ENCODE results near the gene KIAA1191.
"Not testable (repeated sequence)": the region's sequence is repeated elsewhere in the genome, so short reads cannot be mapped to it uniquely, and the experiment has no call there.

KIAA1191 gene

DNA sequence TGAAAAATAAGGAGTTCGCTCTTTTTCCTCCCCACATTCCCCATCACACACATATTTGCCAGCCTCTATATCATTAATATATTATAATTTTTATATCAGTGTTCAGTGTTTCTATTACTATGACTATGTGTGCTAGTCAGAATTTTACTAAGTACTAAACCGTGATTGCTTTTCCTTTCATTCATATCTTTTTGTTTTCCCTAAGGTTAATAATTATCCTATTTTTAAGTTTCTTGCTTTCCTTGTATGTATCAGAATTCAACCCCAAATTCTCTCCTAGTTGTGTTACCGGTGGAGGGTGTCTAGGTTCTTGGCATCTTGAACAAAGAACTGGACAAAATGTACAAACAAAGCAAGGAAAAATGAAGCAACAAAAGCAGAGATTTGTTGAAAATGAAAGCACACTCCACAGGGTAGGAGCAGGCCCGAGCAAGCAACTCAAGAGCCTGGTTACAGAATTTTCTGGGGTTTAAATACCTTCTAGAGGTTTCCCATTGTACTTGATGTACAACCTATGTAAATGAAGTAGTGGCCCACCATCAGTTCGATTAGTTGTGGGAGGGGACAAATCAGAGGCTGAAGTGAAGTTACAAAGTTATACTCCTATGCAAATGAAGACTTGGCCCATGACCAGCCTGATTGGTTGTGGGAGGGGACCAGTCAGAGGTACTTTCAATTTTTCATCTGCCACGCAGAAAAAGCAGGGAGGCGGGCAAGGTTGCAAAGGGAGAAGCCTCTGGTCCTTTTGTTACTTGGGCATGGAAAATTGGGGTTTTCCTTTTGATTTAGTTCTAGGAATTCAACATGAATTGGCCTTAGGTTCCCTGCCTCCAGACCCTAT lies 43.8 kb downstream of the KIAA1191 start:
- no peak for DNase-seq (ENCODE audit: low read depth)

GRCh38 chr5:176305356-176305755 lies 56.2 kb downstream of the KIAA1191 start:
- DNase-seq (ENCODE audit: low read depth): not testable (repeated sequence)

All from activated T-helper 1 cell treated with Interleukin-2 at 50 U/mL for 16 hours (primary cell).